Measurements from ENCODE around the gene DOCK2. TPM values are rescaled to one million over a fixed set of nuclear protein-coding genes. Genes with fewer than 3 reads are reported as not detected.

DOCK2 gene
- total and polyA plus RNA-seq, 5 donors from 2014 or later, result 65.9 to 354 (median 71.1) TPM

DNA sequence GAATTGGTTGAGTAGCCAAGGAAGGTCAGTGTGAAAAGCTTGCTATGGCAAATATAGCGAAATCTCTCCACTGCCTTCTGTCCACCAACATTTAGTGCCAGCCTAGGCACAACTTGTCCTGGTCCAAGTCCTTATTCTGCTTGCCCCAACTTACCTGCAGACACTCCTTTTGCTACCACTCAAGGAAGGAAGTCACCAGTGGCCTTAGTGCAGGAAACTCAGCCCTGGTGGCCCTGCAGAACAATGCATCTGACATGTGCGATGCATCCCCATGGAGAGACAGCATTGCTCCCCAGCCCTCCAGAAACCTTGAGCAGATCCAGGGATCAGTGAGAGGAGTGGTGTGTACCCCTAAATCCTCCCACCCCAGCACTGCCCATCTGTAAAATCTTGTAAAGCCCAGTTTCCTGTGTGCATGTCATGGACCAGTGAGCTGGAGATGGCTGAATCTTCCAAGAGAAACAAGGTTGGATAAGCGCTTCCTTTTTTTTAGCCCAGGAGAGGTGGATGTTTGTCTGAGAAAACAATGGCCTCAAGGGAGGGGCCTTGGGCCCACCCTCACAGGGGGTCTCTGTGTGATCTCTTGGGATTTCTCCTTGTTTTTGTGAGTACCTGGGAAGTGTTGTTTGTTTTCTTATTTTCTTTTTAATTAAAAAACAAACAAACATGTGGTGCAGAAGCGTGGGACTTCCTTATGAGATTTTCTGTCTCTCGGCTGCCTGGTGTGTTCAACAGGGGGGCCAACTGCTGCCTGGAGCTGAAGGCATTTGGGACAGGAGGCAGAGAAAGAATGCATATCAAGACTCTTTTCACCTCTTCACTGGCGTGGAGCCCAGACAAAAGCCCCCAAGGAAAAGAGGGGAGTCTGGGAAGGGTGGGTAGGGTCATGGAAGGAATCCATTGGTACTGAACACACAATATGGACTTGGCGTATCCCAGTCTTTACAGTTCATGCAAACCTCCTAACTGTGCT, 472.3 kb downstream of the DOCK2 start:
- Histone ChIP-seq H3K4me1 (ENCODE audit: control insufficient read depth, insufficient read depth, low read length, poor library complexity, severe bottlenecking) (no peaks in the 10 kb centered on the region), H3K9me3 (ENCODE audit: control insufficient read depth in 2 of 2, low read length in 2 of 2) (no peaks in the 10 kb centered on the region), H3K27me3 (ENCODE audit: control insufficient read depth, insufficient read depth, low read length) (no peaks in the 10 kb centered on the region), H3K4me3 (ENCODE audit: low read depth, low read length) (no peak overlapping the region), H3K36me3 (ENCODE audit: control insufficient read depth, insufficient read depth, low read length) (no peaks in the 10 kb centered on the region), H3K27ac (ENCODE audit: insufficient read depth, low read length, poor library complexity, severe bottlenecking) (no peak overlapping the region)
- Mint-ChIP-seq H3K36me3 (no peaks in the 10 kb centered on the region), H3K4me3 (no peak overlapping the region), H3K9me3 (no peaks in the 10 kb centered on the region), H3K4me1 (no peaks in the 10 kb centered on the region), H3K27me3 (peaks cover 10% of the 10 kb centered on the region), H3K27ac (no peak overlapping the region)
- DNase-seq (no peak), ATAC-seq (ENCODE audit: low read depth in 2 of 2) (no peak)

DNA sequence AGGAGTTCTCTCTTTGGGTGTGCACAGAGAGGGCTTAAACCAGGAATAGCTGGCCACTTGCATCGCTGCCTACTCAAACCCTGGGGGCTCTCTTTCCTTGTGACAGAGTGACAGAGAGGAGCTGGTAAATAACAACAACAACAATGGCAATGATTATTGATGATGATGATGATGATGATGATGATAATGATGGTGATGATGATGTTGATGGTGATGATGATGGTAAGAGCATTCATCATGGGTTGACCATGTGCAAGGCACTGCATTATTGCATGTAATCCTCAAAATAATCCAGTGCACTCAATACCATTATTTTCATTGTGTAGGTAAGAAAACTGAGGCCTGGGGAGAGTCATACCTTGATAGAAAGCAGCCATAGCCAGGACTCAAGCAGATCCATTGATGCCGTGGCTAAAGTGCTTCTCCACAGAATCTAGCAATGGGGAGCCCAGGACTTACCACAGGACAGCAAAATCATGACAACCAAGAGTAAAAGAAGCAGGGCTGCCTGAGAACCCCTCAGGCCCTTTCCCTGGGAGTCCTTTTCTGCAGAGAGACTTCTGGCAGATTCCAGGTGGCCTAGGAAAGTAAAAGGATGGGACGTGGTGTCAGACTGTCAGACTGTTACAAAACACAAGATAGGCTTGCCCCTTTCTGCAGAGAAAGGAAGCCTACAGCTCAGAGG, 473.5 kb downstream of the DOCK2 start:
- H3K36me3 Mint-ChIP-seq, result no peaks in the 10 kb centered on the region

DNA sequence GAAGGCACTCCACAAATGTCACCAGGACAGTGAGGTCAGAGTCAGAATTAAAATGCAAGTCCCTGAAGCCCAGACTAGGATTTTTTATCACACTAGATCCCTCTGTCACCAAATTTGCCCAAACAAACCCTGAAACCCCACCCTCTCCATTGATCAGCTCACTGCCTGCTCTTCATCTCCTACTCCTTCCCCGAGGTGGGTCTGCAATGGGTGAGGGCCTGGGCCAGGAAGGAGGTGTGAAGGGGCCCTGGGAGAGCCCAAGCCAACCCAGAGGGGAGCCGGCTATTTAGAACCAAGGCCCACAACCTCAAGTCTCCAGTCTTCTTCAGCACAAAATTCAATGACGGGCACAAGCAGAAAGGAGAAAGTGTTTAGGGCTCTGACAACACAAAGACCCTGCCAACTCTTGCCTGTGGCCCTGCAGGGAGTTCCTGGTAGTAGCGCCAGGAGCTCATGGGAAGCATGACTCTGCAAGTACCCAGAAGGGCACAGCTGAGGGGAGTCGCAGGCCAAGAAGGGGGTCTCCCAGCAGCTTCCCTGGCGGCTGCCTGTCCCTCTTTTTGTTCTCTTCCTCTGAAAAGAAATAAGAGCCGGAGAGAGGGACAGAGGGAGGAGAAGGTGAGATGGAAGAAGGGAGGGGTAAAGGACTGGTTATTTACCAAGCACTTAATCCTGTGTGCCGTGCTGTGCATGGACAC, 474.2 kb downstream of the DOCK2 start:
- Mint-ChIP-seq H3K4me3 (no peak overlapping the region), H3K9me3 (no peaks in the 10 kb centered on the region), H3K36me3 (no peaks in the 10 kb centered on the region), H3K27me3 (peaks cover 10% of the 10 kb centered on the region), H3K27ac (peak overlapping the region in 1 of 3 donors; percentile 52), H3K4me1 (no peaks in the 10 kb centered on the region)
- no peak overlapping the region for H3K4me3 ChIP-seq (ENCODE audit: low read depth, low read length)
- no peak overlapping the region for H3K27ac ChIP-seq (ENCODE audit: insufficient read depth, low read length, poor library complexity, severe bottlenecking)
- no peaks in the 10 kb centered on the region for H3K9me3 ChIP-seq (ENCODE audit: control insufficient read depth in 2 of 2, low read length in 2 of 2)
- ATAC-seq (ENCODE audit: low read depth in 2 of 2), result no peak
- no peaks in the 10 kb centered on the region for H3K36me3 ChIP-seq (ENCODE audit: control insufficient read depth, insufficient read depth, low read length)
- H3K4me1 ChIP-seq (ENCODE audit: control insufficient read depth, insufficient read depth, low read length, poor library complexity, severe bottlenecking), result no peaks in the 10 kb centered on the region
- no peak for DNase-seq
- peaks cover 2% of the 10 kb centered on the region for H3K27me3 ChIP-seq (ENCODE audit: control insufficient read depth, insufficient read depth, low read length)

More for the DNA sequence above, 473.5 kb downstream of the DOCK2 start:
- H3K4me3 Mint-ChIP-seq, result no peak overlapping the region
- no peak overlapping the region for H3K4me3 ChIP-seq (ENCODE audit: low read depth, low read length)
- no peaks in the 10 kb centered on the region for H3K27me3 ChIP-seq (ENCODE audit: control insufficient read depth, insufficient read depth, low read length)
- ATAC-seq (ENCODE audit: low read depth in 2 of 2) (no peak), DNase-seq (no peak)
- H3K9me3 Mint-ChIP-seq, result no peaks in the 10 kb centered on the region
- no peaks in the 10 kb centered on the region for H3K9me3 ChIP-seq (ENCODE audit: control insufficient read depth in 2 of 2, low read length in 2 of 2)
- no peaks in the 10 kb centered on the region for H3K36me3 ChIP-seq (ENCODE audit: control insufficient read depth, insufficient read depth, low read length)
- no peak overlapping the region for H3K27ac Mint-ChIP-seq
- no peaks in the 10 kb centered on the region for H3K4me1 ChIP-seq (ENCODE audit: control insufficient read depth, insufficient read depth, low read length, poor library complexity, severe bottlenecking)
- peaks cover 10% of the 10 kb centered on the region for H3K27me3 Mint-ChIP-seq
- H3K27ac ChIP-seq (ENCODE audit: insufficient read depth, low read length, poor library complexity, severe bottlenecking), result no peak overlapping the region
- no peaks in the 10 kb centered on the region for H3K4me1 Mint-ChIP-seq

DNA sequence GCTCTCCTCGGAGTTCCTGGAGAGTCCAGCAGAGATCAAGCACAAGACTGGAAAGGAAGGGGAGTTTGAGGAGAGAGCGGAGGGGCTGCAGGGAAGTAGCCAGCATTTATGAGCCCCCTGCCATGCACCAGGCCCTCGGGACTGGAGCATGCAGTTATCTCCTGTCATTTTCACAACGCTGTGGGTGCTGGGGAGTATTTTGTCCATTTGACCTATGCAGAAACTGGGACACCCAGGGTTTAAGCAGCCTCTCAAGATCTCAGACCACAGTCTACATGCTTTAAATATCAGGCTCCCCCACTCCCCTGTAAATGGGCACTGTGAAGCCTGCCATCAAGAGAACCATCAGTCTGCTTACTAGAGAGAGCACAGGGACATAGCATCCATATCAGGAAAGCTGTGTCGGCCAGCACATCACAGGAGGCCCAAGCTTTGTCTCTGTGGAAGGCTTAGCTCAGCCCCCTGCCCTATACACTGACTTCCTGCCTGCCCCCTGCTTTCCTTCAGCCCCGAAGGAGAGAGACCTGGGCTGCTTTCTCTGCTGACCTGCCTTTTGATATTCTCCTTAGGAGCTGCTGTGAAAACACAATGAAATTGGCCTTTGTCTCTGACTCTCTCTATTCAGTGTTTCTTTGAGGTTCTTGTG, 475.9 kb downstream of the DOCK2 start:
- Histone ChIP-seq H3K4me3 (ENCODE audit: low read depth, low read length) (no peak overlapping the region), H3K27me3 (ENCODE audit: control insufficient read depth, insufficient read depth, low read length) (peaks cover 2% of the 10 kb centered on the region), H3K27ac (ENCODE audit: insufficient read depth, low read length, poor library complexity, severe bottlenecking) (no peak overlapping the region), H3K36me3 (ENCODE audit: control insufficient read depth, insufficient read depth, low read length) (no peaks in the 10 kb centered on the region), H3K9me3 (ENCODE audit: control insufficient read depth in 2 of 2, low read length in 2 of 2) (no peaks in the 10 kb centered on the region), H3K4me1 (ENCODE audit: control insufficient read depth, insufficient read depth, low read length, poor library complexity, severe bottlenecking) (no peaks in the 10 kb centered on the region)
- peaks cover 14% of the 10 kb centered on the region for H3K27me3 Mint-ChIP-seq
- no peaks in the 10 kb centered on the region for H3K4me1 Mint-ChIP-seq
- ATAC-seq (ENCODE audit: low read depth in 2 of 2) (no peak), DNase-seq (no peak)
- no peak overlapping the region for H3K27ac Mint-ChIP-seq
- H3K9me3 Mint-ChIP-seq, result no peaks in the 10 kb centered on the region
- H3K36me3 Mint-ChIP-seq, result no peaks in the 10 kb centered on the region
- H3K4me3 Mint-ChIP-seq, result no peak overlapping the region

DNA sequence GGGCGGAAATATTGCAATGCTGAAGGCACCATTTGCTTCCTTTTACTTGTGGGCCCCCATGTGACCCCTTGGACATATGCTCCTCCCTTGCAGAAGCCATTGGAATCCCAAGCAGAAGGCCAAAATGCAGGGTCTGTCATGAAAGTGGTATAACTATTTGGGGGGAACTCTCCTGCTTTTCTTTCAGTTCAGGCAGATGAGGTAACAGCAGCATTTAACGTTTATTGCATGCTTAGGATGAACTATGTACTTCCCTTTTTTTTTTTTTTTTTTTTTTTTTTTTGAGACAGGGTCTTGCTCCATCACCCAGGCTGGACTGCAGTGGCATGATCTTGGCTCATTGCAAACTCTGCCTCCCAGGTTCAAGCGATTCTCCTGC, 476.4 kb downstream of the DOCK2 start:
- Histone ChIP-seq H3K27me3 (ENCODE audit: control insufficient read depth, insufficient read depth, low read length) (peaks cover 2% of the 10 kb centered on the region), H3K27ac (ENCODE audit: insufficient read depth, low read length, poor library complexity, severe bottlenecking) (no peak overlapping the region), H3K4me1 (ENCODE audit: control insufficient read depth, insufficient read depth, low read length, poor library complexity, severe bottlenecking) (no peaks in the 10 kb centered on the region), H3K4me3 (ENCODE audit: low read depth, low read length) (no peak overlapping the region), H3K36me3 (ENCODE audit: control insufficient read depth, insufficient read depth, low read length) (no peaks in the 10 kb centered on the region), H3K9me3 (ENCODE audit: control insufficient read depth in 2 of 2, low read length in 2 of 2) (no peaks in the 10 kb centered on the region)
- DNase-seq, result no peak
- H3K36me3 Mint-ChIP-seq, result no peaks in the 10 kb centered on the region
- no peak overlapping the region for H3K27ac Mint-ChIP-seq
- peaks cover 16% of the 10 kb centered on the region for H3K27me3 Mint-ChIP-seq
- H3K4me1 Mint-ChIP-seq, result no peaks in the 10 kb centered on the region
- H3K9me3 Mint-ChIP-seq, result peaks cover 0 to 1% (median 0%) of the 10 kb centered on the region in 7 donors
- no peak for ATAC-seq (ENCODE audit: low read depth in 2 of 2)
- H3K4me3 Mint-ChIP-seq, result no peak overlapping the region

DNA sequence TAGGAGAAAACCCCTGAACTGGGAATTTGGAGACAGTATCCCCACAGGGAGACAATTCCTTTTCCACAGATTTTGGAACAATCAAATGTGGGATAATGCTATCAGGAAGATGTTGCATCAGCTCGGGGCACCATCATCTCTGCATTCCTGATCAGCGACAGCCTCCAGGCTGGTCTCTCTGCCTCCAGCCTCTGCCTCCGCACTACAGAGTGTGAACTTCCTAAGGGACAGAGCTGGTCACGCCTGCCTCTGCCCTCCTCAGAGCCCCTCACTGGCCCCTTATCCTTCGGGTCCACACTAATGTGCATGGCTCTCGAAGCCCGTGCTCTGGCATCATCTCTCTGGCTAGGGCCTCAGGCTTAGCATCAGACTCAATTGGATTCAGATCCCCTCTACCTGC, 477.2 kb downstream of the DOCK2 start:
- peaks cover 22% of the 10 kb centered on the region for H3K27me3 Mint-ChIP-seq
- no peaks in the 10 kb centered on the region for H3K9me3 ChIP-seq (ENCODE audit: control insufficient read depth in 2 of 2, low read length in 2 of 2)
- no peaks in the 10 kb centered on the region for H3K4me1 ChIP-seq (ENCODE audit: control insufficient read depth, insufficient read depth, low read length, poor library complexity, severe bottlenecking)
- H3K27ac Mint-ChIP-seq, result peak overlapping the region in 1 of 3 donors; percentile 51
- H3K4me1 Mint-ChIP-seq, result no peaks in the 10 kb centered on the region
- peaks cover 5% of the 10 kb centered on the region for H3K27me3 ChIP-seq (ENCODE audit: control insufficient read depth, insufficient read depth, low read length)
- peaks cover 0 to 1% (median 0%) of the 10 kb centered on the region in 7 donors for H3K9me3 Mint-ChIP-seq
- ATAC-seq (ENCODE audit: low read depth in 2 of 2) (no peak), DNase-seq (no peak)
- no peak overlapping the region for H3K4me3 Mint-ChIP-seq
- H3K36me3 Mint-ChIP-seq, result no peaks in the 10 kb centered on the region
- no peaks in the 10 kb centered on the region for H3K36me3 ChIP-seq (ENCODE audit: control insufficient read depth, insufficient read depth, low read length)
- no peak overlapping the region for H3K4me3 ChIP-seq (ENCODE audit: low read depth, low read length)
- H3K27ac ChIP-seq (ENCODE audit: insufficient read depth, low read length, poor library complexity, severe bottlenecking), result no peak overlapping the region

DNA sequence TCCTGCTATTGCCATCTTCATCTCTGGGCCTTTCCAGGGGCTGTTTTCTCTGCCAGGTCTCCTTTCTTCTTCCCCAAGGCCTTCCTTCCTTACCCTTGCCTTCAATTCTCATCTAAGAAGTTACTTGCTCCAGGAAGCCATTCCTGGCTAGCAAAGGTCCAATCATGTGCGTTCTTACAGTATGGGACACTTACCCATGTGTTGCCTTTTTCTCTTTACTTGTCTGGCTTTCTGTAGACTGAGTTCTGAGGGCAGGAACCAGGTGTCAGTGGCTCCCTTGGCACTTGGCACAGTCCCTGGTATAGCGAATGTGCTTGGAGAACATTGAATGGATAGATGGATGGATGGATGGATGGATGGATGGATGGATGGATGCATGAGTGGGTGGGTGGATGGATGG, 478.9 kb downstream of the DOCK2 start:
- Histone ChIP-seq H3K4me3 (ENCODE audit: low read depth, low read length) (no peak overlapping the region), H3K36me3 (ENCODE audit: control insufficient read depth, insufficient read depth, low read length) (no peaks in the 10 kb centered on the region), H3K27ac (ENCODE audit: insufficient read depth, low read length, poor library complexity, severe bottlenecking) (no peak overlapping the region), H3K4me1 (ENCODE audit: control insufficient read depth, insufficient read depth, low read length, poor library complexity, severe bottlenecking) (no peaks in the 10 kb centered on the region), H3K9me3 (ENCODE audit: control insufficient read depth in 2 of 2, low read length in 2 of 2) (no peaks in the 10 kb centered on the region), H3K27me3 (ENCODE audit: control insufficient read depth, insufficient read depth, low read length) (peaks cover 7% of the 10 kb centered on the region)
- ATAC-seq (ENCODE audit: low read depth in 2 of 2), result no peak
- H3K27me3 Mint-ChIP-seq, result peaks cover 17% of the 10 kb centered on the region
- H3K4me3 Mint-ChIP-seq, result no peak overlapping the region
- H3K36me3 Mint-ChIP-seq, result no peaks in the 10 kb centered on the region
- H3K27ac Mint-ChIP-seq, result no peak overlapping the region
- DNase-seq, result no peak
- H3K9me3 Mint-ChIP-seq, result peaks cover 0 to 1% (median 0%) of the 10 kb centered on the region in 7 donors
- H3K4me1 Mint-ChIP-seq, result no peaks in the 10 kb centered on the region
